ENCODE data around the gene C1QBP.

C1QBP gene

DNA sequence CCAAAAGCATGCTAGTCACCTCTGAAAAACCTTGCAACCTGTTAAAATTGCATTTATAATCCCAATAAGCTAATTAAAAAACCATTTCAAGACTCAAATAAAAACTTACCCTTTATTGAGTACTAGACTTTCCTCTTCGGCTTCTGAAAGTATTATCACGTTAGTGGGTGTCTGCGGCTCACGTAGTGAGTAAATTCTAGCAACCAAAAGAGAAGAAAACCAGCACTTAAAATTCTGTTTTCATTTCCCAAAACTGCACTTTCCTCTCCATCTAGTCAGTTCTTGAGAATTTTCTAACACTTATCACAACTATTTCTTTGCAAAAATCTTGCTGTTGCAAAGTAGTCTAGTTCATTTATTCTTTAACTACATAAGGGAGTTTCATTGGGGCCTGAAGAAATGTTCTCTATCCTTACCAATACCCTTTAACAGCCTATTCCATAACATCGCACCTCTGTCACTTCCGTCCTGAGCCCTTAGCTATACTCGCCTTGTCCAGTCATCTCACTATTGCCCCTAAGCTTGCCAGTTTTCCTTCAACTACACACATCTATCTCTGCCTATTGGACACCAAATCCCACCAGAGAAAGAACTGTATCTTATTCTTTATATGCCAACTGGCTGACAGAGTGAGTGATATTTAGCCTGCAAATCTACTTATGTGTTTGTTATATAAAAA is 28.2 kb downstream of the C1QBP start:
- no peak overlapping the region for H3K4me3 ChIP-seq (replicated peaks; ENCODE audit: insufficient read depth, low read length)
- TF ChIP-seq POLR2AphosphoS5 (IDR thresholded peaks at IDR 0.05; ENCODE audit: low read depth) (no peak), SPI1 (IDR thresholded peaks at IDR 0.05; ENCODE audit: borderline replicate concordance, low read depth) (no peak), GABPA (IDR thresholded peaks at IDR 0.05; ENCODE audit: low read depth) (no peak)
- TF ChIP-seq, protein P1, sequence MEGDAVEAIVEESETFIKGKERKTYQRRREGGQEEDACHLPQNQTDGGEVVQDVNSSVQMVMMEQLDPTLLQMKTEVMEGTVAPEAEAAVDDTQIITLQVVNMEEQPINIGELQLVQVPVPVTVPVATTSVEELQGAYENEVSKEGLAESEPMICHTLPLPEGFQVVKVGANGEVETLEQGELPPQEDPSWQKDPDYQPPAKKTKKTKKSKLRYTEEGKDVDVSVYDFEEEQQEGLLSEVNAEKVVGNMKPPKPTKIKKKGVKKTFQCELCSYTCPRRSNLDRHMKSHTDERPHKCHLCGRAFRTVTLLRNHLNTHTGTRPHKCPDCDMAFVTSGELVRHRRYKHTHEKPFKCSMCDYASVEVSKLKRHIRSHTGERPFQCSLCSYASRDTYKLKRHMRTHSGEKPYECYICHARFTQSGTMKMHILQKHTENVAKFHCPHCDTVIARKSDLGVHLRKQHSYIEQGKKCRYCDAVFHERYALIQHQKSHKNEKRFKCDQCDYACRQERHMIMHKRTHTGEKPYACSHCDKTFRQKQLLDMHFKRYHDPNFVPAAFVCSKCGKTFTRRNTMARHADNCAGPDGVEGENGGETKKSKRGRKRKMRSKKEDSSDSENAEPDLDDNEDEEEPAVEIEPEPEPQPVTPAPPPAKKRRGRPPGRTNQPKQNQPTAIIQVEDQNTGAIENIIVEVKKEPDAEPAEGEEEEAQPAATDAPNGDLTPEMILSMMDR (IDR thresholded peaks at IDR 0.05; ENCODE audit: insufficient read depth, low read length) = no peak
- TF ChIP-seq, protein P2, sequence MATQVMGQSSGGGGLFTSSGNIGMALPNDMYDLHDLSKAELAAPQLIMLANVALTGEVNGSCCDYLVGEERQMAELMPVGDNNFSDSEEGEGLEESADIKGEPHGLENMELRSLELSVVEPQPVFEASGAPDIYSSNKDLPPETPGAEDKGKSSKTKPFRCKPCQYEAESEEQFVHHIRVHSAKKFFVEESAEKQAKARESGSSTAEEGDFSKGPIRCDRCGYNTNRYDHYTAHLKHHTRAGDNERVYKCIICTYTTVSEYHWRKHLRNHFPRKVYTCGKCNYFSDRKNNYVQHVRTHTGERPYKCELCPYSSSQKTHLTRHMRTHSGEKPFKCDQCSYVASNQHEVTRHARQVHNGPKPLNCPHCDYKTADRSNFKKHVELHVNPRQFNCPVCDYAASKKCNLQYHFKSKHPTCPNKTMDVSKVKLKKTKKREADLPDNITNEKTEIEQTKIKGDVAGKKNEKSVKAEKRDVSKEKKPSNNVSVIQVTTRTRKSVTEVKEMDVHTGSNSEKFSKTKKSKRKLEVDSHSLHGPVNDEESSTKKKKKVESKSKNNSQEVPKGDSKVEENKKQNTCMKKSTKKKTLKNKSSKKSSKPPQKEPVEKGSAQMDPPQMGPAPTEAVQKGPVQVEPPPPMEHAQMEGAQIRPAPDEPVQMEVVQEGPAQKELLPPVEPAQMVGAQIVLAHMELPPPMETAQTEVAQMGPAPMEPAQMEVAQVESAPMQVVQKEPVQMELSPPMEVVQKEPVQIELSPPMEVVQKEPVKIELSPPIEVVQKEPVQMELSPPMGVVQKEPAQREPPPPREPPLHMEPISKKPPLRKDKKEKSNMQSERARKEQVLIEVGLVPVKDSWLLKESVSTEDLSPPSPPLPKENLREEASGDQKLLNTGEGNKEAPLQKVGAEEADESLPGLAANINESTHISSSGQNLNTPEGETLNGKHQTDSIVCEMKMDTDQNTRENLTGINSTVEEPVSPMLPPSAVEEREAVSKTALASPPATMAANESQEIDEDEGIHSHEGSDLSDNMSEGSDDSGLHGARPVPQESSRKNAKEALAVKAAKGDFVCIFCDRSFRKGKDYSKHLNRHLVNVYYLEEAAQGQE (IDR thresholded peaks at IDR 0.05; ENCODE audit: insufficient replicate concordance, low read depth) = no peak
- H3K27ac ChIP-seq (replicated peaks) = no peak overlapping the region

GRCh38 chr17:5408186-5408585 is 30.8 kb downstream of the C1QBP start:
- no peak for TF ChIP-seq GABPA (IDR thresholded peaks at IDR 0.05; ENCODE audit: low read depth)
- TF ChIP-seq, protein P1 (IDR thresholded peaks at IDR 0.05; ENCODE audit: insufficient read depth, low read length) = no peak
- no peak for TF ChIP-seq POLR2AphosphoS5 (IDR thresholded peaks at IDR 0.05; ENCODE audit: low read depth)
- TF ChIP-seq, protein P2 (IDR thresholded peaks at IDR 0.05; ENCODE audit: insufficient replicate concordance, low read depth) = no peak
- TF ChIP-seq SPI1 (IDR thresholded peaks at IDR 0.05; ENCODE audit: borderline replicate concordance, low read depth) = no peak
- H3K4me3 ChIP-seq (replicated peaks; ENCODE audit: insufficient read depth, low read length) = no peak overlapping the region
- DNase-seq (ENCODE audit: low read depth in 1 of 2, low spot score in 1 of 2) = no peak
- H3K27ac ChIP-seq (replicated peaks) = no peak overlapping the region
- H3K27me3 ChIP-seq (ENCODE audit: insufficient read depth, poor library complexity, severe bottlenecking) = no peaks in the 10 kb centered on the region

More for the DNA sequence above, 28.2 kb downstream of the C1QBP start:
- DNase-seq (ENCODE audit: low read depth in 1 of 2, low spot score in 1 of 2) = no peak
- H3K27me3 ChIP-seq (ENCODE audit: insufficient read depth, poor library complexity, severe bottlenecking) = no peaks in the 10 kb centered on the region

DNA sequence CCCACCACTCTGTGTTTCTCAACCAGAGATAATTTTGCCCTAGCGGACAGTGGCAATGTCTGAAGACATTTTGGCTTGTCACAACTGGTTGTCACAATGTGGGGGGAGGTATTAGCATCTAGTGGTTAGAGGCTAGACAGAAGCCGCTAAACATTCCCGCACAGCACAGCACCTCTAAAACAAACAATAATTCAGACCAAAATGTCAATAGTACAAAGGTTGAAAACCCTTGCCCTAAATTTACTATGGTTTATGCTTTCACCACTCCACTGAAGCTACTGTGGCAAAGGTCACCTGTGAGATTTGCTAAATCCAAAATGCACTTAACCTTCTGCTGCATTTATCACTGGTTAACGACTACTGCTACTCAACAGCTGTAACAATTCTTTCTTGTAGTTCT is 33.6 kb downstream of the C1QBP start:
- DNase-seq (ENCODE audit: low read depth in 1 of 2, low spot score in 1 of 2) = no peak

More for the DNA sequence above, 33.6 kb downstream of the C1QBP start:
- no peak overlapping the region for H3K27ac ChIP-seq (replicated peaks)
- no peak overlapping the region for H3K4me3 ChIP-seq (replicated peaks; ENCODE audit: insufficient read depth, low read length)
- TF ChIP-seq GABPA (IDR thresholded peaks at IDR 0.05; ENCODE audit: low read depth) = no peak
- TF ChIP-seq SPI1 (IDR thresholded peaks at IDR 0.05; ENCODE audit: borderline replicate concordance, low read depth) = no peak
- TF ChIP-seq POLR2AphosphoS5 (IDR thresholded peaks at IDR 0.05; ENCODE audit: low read depth) = no peak
- TF ChIP-seq, protein P2 (IDR thresholded peaks at IDR 0.05; ENCODE audit: insufficient replicate concordance, low read depth) = no peak
- TF ChIP-seq, protein P1 (IDR thresholded peaks at IDR 0.05; ENCODE audit: insufficient read depth, low read length) = no peak
- no peaks in the 10 kb centered on the region for H3K27me3 ChIP-seq (ENCODE audit: insufficient read depth, poor library complexity, severe bottlenecking)
